Heart right ventricle (tissue), 16 donors: ENCODE measurements around the gene WDR90. TPM values are rescaled to one million over a fixed set of nuclear protein-coding genes. Genes with fewer than 3 reads are reported as not detected.

ENCODE experiments used
- ATAC-seq, 8 donors: fragments of 200-7000 bp; cut with Tn5 transposase; one replicate each; pipeline ENCODE4 v1.9.1; 2020; ENCODE audit warnings: mild to moderate bottlenecking in 8 of 8, moderate library complexity in 8 of 8, moderate number of reproducible peaks in 1 of 8
- DNase-seq, 2 donors: peaks; one replicate each; pipeline ENCODE4 v3.0.0-alpha.2; 2020
- H3K27ac ChIP-seq, 10 donors: fragments of 200-600 bp; sonication (generic) in 2 of 10; one replicate each; pipeline versions ENCODE4 v1.5.0 to v1.8.0; 2020 to 2022; ENCODE audit warnings: mild to moderate bottlenecking in 3 of 10
- H3K27me3 ChIP-seq, 7 donors: fragments of 200-600 bp; one replicate each; pipeline ENCODE4 v1.8.0; 2021 to 2022; ENCODE audit warnings: mild to moderate bottlenecking in 2 of 7
- H3K36me3 ChIP-seq, 9 donors: fragments of 200-600 bp; sonication (generic) in 1 of 9; one replicate each; pipeline versions ENCODE4 v1.5.0 to v1.8.0; 2020 to 2022; ENCODE audit warnings: mild to moderate bottlenecking in 2 of 9
- H3K4me1 ChIP-seq, 9 donors: fragments of 200-600 bp; sonication (generic) in 1 of 9; one replicate each; pipeline versions ENCODE4 v1.5.0 to v1.8.0; 2020 to 2022; ENCODE audit warnings: mild to moderate bottlenecking in 4 of 9
- H3K4me3 ChIP-seq, 10 donors: fragments of 200-600 bp; sonication (generic) in 2 of 10; one replicate each; pipeline versions ENCODE4 v1.5.0 to v1.8.0; 2020 to 2022; ENCODE audit warnings: mild to moderate bottlenecking in 7 of 10, moderate library complexity in 2 of 10
- H3K9me3 ChIP-seq, 11 donors: fragments of 200-600 bp in 10 of 11; sonication (generic) in 2 of 11; one replicate each; pipeline versions ENCODE4 v1.5.0 to v1.8.0; 2013 to 2022; ENCODE audit warnings: mild to moderate bottlenecking in 2 of 11, control low read depth in 1 of 11, moderate library complexity in 1 of 11
- WGBS, 2 donors: extraction: QIAGEN DNeasy Blood & Tissue Kit; methylation state at CpG; one replicate each; pipeline ENCODE4 v1.1.7; 2013; ENCODE audit warnings: inconsistent platforms in 1 of 2; 5-methylcytosine and 5-hydroxymethylcytosine counted together
- intact Hi-C, 10 donors: fragments of 100-400 bp; cut with DNase I; formaldehyde crosslinking; loops; one replicate each; pipeline versions ENCODE4 v1.11.1 to v1.14.2; 2022
- polyA plus RNA-seq, 2 donors: library from polyadenylated mRNA; stranded (reverse); fragments of 200-250 nt; gene quantifications; one replicate each; pipeline ENCODE4 v1.2.3, GENCODE V29; 2013
- total RNA-seq, 10 donors: library from RNA; stranded (reverse); fragmentation: NEBNext Ultra II Directional in 3 of 10; extraction: Animal tissue kit (Norgen Biotek cat#: 25700) in 3 of 10; gene quantifications; one replicate each; pipeline versions ENCODE4 v1.2.1 to v1.2.4, GENCODE V29; 2021 to 2023
- TF ChIP-seq, protein P1 (sequence below), 9 donors: fragments of 200-600 bp; sonication (generic) in 2 of 9; IDR thresholded peaks; one replicate each; pipeline versions ENCODE4 v1.5.0 to v1.8.0; 2021 to 2022; ENCODE audit warnings: antibody characterized with exemption in 9 of 9, mild to moderate bottlenecking in 5 of 9, moderate library complexity in 1 of 9
- donor health status: Arrhythmogenic right ventricular cardiomyopathy.
- donor health status: ischemic (EF 13 %, LVEDD 7.1; RV severe dilation, severe dysfunction).
- donor health status: healthy with polysubstance abuse.
- donor health status: DM: no; HTN: yes; CAD: no.
- donor health status: DM: no; HTN: no; CAD: no.
- donor health status: ischemic (EF 25% LVEDD 6.9; RV normal size, moderate dysfunction).
- donor health status: ischemic (EF 25% LVEDD 5.7; RV mildly dilated, moderate dysfunction).
- donor health status: healthy.
- donor health status: DM: yes; HTN: yes; CAD: no.
- donor health status: Ischemic cardiomyopathy.
- donor health status: ischemic (EF 35%, LVEDD 5.7; RV mildly dilated, moderate dysfunction).
- donor health status: nonischemic (EF 11% LVEDD 7.7; RV severe dilation, severe dysfunction).
- donor health status: DM: yes; HTN: yes; CAD: no.
- donor health status: PGD.
- donor health status: ischemic (EF 29% LVEDD 5.4; RV normal size, mild dysfunction).
- donor health status: nonischemic (EF 23%, LVEDD 6.1; RV moderate dilation, normal function).

WDR90 gene
- total and polyA plus RNA-seq, 12 donors: 7.1 to 23.8 (median 9.9) TPM

DNA sequence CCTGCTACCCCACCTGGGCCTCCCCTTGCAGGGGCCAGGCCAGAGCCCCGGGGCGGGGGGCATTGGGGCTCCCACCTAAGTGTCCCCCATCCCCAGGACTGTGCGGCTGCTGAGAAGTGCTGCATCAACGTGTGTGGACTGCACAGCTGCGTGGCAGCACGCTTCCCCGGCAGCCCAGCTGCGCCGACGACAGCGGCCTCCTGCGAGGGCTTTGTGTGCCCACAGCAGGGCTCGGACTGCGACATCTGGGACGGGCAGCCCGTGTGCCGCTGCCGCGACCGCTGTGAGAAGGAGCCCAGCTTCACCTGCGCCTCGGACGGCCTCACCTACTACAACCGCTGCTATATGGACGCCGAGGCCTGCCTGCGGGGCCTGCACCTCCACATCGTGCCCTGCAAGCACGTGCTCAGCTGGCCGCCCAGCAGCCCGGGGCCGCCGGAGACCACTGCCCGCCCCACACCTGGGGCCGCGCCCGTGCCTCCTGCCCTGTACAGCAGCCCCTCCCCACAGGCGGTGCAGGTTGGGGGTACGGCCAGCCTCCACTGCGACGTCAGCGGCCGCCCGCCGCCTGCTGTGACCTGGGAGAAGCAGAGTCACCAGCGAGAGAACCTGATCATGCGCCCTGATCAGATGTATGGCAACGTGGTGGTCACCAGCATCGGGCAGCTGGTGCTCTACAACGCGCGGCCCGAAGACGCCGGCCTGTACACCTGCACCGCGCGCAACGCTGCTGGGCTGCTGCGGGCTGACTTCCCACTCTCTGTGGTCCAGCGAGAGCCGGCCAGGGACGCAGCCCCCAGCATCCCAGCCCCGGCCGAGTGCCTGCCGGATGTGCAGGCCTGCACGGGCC, 16.5 kb upstream of the WDR90 start:
- intact Hi-C loops: loop anchor here in 1 of 10 donors (5.0 kb wide), 1 partner anchor 40 kb away; the partner anchor contains the start of gene RAB40C
- ATAC-seq (no peak), DNase-seq (no peak)
- TF ChIP-seq, protein P1, sequence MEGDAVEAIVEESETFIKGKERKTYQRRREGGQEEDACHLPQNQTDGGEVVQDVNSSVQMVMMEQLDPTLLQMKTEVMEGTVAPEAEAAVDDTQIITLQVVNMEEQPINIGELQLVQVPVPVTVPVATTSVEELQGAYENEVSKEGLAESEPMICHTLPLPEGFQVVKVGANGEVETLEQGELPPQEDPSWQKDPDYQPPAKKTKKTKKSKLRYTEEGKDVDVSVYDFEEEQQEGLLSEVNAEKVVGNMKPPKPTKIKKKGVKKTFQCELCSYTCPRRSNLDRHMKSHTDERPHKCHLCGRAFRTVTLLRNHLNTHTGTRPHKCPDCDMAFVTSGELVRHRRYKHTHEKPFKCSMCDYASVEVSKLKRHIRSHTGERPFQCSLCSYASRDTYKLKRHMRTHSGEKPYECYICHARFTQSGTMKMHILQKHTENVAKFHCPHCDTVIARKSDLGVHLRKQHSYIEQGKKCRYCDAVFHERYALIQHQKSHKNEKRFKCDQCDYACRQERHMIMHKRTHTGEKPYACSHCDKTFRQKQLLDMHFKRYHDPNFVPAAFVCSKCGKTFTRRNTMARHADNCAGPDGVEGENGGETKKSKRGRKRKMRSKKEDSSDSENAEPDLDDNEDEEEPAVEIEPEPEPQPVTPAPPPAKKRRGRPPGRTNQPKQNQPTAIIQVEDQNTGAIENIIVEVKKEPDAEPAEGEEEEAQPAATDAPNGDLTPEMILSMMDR (IDR thresholded peaks at IDR 0.05): no peak
- H3K4me1 ChIP-seq: peaks cover 24 to 46% (median 41%) of the 10 kb centered on the region in 9 donors
- H3K36me3 ChIP-seq: peaks cover 0 to 35% (median 6%) of the 10 kb centered on the region in 9 donors
- no peaks in the 10 kb centered on the region for H3K27me3 ChIP-seq
- no peak overlapping the region for H3K27ac ChIP-seq
- no peak overlapping the region for H3K4me3 ChIP-seq
- whole genome bisulfite sequencing, 2 donors: 94 to 96% methylated on average over 67 of the region's 67 CpGs
- H3K9me3 ChIP-seq: no peaks in the 10 kb centered on the region

DNA sequence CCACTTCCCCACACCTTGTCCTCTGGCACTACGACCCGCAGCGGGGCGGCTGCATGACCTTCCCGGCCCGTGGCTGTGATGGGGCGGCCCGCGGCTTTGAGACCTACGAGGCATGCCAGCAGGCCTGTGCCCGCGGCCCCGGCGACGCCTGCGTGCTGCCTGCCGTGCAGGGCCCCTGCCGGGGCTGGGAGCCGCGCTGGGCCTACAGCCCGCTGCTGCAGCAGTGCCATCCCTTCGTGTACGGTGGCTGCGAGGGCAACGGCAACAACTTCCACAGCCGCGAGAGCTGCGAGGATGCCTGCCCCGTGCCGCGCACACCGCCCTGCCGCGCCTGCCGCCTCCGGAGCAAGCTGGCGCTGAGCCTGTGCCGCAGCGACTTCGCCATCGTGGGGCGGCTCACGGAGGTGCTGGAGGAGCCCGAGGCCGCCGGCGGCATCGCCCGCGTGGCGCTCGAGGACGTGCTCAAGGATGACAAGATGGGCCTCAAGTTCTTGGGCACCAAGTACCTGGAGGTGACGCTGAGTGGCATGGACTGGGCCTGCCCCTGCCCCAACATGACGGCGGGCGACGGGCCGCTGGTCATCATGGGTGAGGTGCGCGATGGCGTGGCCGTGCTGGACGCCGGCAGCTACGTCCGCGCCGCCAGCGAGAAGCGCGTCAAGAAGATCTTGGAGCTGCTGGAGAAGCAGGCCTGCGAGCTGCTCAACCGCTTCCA, 15.7 kb upstream of the WDR90 start:
- ATAC-seq (no peak), DNase-seq (no peak)
- H3K9me3 ChIP-seq: no peaks in the 10 kb centered on the region
- peaks cover 0 to 27% (median 0%) of the 10 kb centered on the region in 9 donors for H3K36me3 ChIP-seq
- WGBS, 2 donors: 97% methylated on average over 71 to 74 of the region's 74 CpGs
- H3K27ac ChIP-seq: no peak overlapping the region
- no peak overlapping the region for H3K4me3 ChIP-seq
- TF ChIP-seq, protein P1 (IDR thresholded peaks at IDR 0.05): no peak
- H3K27me3 ChIP-seq: no peaks in the 10 kb centered on the region
- intact Hi-C loops: loop anchor here in 1 of 10 donors (5.0 kb wide), 1 partner anchor 41 kb away; the partner anchor contains the start of gene RAB40C
- peaks cover 24 to 52% (median 47%) of the 10 kb centered on the region in 9 donors for H3K4me1 ChIP-seq

DNA sequence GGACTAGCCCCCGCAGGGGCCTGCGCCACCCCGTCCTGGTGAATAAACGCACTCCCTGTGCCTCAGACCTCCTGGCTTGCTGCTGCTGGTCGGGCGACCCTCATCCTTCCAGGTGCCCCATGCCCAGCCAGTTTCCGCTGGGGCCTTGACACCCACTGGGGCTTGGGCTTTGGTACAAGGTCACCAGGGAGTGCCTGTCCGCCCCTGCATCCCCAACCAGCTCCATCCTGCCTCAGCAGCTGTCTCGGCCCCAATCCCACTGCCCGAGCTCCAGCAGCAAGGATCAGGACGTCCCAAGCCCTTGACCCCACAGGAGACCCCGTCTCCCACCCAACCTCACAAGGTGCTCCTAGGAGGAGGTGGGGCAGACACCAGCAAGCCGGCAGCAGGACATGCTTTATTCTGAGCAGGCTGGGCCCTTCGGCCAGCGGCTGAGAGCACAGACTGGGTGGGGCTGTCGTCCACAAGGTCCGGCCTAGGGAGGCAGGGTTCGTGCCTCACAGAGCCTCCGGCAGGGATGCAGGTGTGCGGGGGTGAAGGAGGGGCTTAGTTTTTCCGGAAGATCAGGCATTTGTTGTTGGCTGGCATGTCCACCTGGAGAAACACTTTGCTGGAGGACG, 15.0 kb upstream of the WDR90 start:
- no peak overlapping the region for H3K27ac ChIP-seq
- TF ChIP-seq, protein P1 (IDR thresholded peaks at IDR 0.05): no peak
- no peak overlapping the region for H3K4me3 ChIP-seq
- H3K4me1 ChIP-seq: peaks cover 24 to 55% (median 47%) of the 10 kb centered on the region in 9 donors
- H3K36me3 ChIP-seq: peaks cover 0 to 21% (median 0%) of the 10 kb centered on the region in 9 donors
- WGBS, 2 donors: 92 to 95% methylated on average over 21 to 22 of the region's 22 CpGs
- no peaks in the 10 kb centered on the region for H3K27me3 ChIP-seq
- H3K9me3 ChIP-seq: no peaks in the 10 kb centered on the region
- intact Hi-C loops: loop anchor here in 1 of 10 donors (5.0 kb wide), 1 partner anchor 42 kb away; the partner anchor contains the start of gene RAB40C
- ATAC-seq (no peak), DNase-seq (peak in 1 of 2 donors; percentile 17)

DNA sequence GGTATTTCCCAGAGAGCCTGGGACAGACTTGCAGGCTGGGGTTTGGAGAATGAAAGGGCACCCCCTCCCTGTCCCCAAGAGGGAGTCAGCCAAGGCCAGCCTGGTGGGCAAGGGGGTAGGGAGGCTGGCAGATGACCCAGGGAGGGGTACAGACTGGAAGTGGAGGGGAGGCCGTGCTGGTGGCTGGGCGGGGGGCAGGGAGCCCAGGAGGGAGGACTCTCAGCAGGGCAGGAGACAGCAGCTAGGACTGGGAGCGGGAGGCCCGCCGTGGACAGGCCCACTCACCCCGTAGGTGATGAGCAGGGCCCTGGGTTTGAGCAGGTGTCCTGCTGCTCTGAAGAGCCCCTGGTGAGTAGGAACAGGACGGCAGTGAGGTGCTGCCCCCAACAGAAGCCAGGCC, 14.2 kb upstream of the WDR90 start:
- Histone ChIP-seq H3K36me3 (peaks cover 0 to 21% (median 0%) of the 10 kb centered on the region in 9 donors), H3K4me1 (peaks cover 20 to 46% (median 39%) of the 10 kb centered on the region in 9 donors), H3K4me3 (peak overlapping the region in 9 of 10 donors; percentile 70 to 93 (median 87)), H3K9me3 (no peaks in the 10 kb centered on the region), H3K27me3 (no peaks in the 10 kb centered on the region), H3K27ac (no peak overlapping the region)
- ATAC-seq (no peak), DNase-seq (peak; percentile 6 to 23)
- intact Hi-C loops: loop anchor here in 2 of 10 donors (5.0 kb wide), 1 partner anchor 43 kb away; the partner anchor contains the start of gene RAB40C (in 2 of the 2)
- TF ChIP-seq, protein P1 (IDR thresholded peaks at IDR 0.05): no peak
- WGBS, 2 donors: 91 to 94% methylated on average over 7 of the region's 7 CpGs
